ENCODE results near the gene LMO7.
"Not testable (repeated sequence)": the region's sequence is repeated elsewhere in the genome, so short reads cannot be mapped to it uniquely, and the experiment has no call there.

The LMO7 gene

DNA sequence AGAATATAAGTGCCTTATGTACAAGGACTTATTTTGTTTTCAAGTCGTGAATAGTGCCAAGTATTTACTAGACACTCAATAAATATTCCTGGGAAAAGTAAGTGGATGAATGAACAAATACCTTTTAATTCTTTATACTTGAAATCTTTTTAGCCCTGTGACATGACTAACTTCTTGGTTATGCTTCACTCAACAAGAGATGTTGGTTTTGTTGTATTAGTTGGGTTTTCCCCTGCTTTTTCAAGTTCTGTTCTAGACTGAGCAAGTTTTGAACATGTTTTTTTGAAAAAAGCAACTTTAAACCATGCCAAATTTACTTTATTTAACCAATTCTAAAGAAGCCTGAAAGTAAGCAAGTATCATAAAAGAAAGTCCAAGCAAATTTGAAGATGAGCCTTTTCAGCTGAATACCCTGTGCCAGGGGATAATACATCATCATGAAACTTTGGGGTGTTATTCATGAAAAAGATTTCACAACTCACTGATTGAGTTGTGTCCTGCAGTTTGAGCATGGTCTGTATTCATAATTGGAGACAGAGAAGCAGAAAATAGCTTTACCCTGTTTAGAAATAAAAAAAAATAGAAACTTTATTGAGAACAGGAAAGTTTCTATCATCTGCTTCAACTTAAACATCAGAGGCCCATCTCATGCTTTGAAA lies 11.1 kb downstream of the LMO7 start:
- ATAC-seq: no peak
- DNase-seq: no peak

DNA sequence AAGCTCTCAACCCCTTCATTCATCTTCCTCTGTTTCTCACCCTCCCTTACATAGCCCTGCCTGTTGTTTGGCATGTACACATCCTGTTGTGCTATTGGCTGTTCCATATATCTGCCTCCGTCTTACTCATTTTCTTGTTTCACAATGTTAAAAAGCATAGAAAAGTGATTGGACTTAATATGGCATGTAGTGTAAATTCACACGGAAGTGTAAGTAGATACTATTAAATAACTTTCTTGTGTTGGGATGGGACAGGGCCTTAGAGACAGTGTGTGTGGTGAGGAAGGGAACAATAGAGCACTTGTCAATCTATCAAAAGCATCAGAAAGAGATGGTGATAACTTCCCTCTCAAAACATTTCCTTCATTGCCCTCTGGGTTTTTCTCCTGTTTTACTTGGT lies 12.3 kb downstream of the LMO7 start:
- ATAC-seq (no peak), DNase-seq (no peak)

DNA sequence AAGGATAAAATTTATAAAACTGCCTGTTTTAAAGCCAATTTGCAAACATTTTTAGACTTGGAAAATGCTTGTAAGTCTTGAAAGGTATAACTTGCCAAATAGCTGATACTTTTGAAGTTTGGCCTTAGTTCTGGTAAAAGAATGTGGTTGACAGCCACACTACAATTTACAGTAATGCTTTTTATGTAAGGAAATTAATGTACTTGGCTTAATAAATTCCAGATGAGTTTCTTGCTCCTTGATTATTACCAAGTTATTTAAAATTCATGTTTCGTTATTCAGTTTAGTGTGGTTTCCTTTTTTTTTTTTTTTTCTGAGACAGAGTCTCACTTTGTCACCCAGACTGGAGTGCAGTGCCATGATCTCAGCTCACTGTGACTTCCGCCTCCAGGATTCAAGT lies 14.9 kb downstream of the LMO7 start:
- ATAC-seq (no peak), DNase-seq (no peak)

DNA sequence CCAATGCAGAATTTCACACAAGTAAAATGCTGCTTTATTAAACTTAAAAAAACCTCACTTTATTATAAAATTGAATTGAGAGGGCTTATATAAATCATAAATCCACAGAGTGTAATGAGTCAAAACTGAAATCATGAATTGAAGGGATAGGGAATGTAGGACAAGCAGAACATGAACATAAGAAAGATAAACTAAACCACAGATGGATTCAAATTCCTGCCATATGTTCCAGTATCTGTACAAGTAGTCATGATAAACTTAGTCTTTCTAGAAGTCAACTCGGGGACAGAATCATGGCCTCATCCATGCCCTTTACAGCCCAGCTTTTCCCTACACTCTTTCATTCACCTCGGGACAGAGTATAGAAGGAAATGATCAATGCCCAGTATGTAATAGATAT lies 16.6 kb downstream of the LMO7 start:
- ATAC-seq (no peak), DNase-seq (no peak)

DNA sequence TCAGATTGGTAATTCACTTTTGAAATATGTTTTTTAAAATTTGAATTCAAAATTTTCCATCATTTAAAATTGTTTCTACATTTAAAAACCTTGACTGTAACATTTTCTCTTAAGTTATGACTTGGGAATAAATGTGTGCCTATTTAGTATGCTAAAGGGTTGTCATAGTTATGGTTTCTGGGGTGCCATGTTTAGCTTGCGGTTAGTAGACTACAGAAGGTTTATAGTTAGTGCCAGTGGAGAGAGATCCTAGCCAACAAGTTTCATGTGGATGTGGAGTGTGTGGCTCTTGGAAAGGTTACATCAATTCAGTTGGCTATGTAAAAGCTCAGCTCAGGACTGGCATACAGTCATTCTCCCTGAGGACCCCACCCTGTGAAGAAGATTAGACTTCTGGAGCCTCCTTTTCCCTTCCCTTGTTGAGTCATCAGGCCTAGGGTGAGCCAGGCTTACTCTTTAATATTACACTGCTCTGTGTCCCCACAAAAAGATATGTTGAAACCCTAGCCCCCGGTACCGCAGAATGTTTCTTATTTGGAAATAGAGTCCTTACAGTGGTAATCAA lies 20.4 kb downstream of the LMO7 start:
- ATAC-seq (no peak), DNase-seq (no peak)

DNA sequence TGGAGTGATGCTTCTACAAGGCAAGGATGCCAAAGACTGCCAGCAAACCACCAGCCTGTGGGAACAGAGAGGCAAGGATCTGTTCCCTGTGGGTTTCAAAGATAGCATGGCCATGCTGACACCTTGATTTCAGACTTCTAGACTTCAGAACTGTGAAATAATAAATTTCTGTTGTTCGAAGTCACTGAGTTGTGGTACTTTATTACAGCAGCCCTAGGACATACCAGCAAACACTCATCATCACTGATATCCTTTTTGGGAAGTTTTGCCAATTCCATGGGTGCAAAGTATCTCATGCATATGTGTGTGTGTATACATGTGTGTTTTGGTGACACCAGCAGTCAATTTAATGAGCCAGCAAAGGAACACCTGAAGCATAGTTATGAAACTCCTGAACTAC lies 21.0 kb downstream of the LMO7 start:
- DNase-seq: no peak
- no peak for ATAC-seq

DNA sequence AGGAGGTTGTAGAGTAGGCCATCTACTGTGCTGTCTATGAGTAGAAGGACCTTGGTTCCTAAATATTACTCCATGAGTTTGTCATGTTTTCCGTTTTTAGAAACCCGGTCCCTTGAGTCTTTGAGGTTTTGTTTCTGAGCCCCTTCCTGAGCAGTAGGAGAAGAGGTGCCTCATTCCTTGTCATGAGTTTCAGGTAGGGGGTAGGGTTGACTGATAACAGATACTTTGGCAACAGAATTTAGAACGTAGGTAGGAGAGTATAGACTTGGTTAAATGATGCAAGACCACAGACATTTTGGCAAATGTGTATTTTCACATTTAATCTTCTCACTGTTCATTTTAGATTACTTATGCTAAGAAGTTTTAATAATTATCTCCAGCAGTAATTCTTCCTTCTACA lies 24.6 kb downstream of the LMO7 start:
- ATAC-seq (no peak), DNase-seq (no peak)

DNA sequence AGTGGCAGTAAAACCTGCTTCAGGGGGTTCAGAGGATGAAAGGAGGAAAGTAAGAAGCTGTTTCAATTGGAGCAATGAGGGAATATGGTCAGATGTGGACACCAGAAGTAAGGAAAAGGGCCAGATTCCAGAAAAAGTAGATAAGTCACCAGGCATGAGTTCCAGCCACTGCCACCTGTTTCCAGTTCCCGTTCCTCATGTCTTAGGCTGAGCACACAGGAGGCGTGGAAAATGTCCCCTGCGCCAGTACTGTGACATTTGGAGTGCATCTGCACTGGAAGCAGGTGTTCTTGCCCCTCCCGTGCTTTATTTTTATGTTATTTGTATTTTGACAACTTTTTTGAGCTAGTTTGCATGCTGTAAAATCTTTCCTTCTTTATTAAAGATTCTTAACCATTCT lies 25.3 kb downstream of the LMO7 start:
- ATAC-seq (no peak), DNase-seq (no peak)

DNA sequence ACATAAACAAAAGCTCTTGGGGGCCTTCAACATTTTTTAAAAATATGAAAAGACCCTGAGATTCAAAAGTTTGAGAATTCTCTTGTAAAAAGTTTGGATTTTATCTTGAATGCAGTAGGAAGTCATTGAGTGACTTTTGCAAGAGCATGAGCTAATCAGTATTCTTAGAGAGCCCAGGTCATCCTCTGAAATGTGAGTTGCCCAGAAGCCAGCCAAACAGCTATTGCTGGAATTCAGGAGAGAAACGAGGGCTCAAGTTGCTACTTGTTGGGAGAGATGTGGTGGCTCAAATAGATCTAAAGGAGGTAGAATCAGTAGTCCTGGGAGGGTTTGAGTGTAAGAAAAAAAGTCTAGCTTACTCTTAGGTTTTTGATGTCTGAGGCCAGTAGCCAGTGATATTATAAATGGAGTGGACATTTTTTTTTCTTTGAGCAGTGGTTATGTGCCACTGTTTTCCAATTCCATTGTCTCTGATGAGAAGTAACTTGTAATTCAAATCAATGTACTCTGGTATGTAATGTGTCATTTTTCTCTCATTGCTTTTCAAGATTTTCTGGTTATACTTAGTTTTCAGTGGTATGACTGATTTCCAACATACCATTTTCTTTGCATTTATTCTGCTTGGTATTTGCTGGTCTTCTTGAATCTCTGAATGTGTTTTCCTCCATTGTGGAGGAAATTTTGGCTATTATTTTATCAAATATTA lies 30.7 kb downstream of the LMO7 start:
- ATAC-seq: no peak
- DNase-seq: no peak

DNA sequence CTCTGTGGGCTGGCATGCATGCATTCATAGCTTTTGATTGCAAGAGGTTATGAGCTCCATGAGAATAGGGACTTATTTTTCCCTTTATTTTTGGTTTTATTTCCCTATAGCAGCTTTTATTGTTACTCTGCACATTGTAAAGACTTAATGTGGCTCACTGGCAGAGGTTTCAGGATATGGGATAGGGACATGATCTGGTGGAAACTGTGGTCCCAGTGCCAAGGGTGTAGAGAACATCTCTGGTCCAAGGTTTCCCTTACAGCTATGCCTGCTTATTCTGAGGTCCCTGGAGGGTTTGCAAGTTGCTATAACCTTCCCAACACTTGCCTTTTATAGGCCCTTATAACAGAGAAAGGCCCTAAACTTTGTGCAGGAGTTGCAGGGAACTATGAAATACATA lies 33.6 kb downstream of the LMO7 start:
- DNase-seq (no peak), ATAC-seq (no peak)

DNA sequence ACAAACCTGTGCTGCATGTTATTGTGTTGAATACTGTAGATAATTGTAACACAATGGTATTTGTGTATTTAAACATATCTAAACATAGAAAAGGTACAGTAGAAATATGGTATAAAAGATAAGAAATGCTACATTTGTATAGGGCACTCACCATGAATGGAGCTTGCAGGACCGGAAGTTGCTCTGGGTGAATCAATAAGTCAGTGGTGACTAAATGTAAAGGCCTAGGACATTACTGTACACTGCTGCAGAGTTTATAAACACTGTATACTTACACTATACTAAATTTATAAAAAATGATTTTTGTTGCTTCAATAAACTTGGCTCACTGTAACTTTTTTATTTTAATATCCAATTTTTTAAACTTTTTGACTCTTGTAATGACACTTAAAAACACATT lies 34.4 kb downstream of the LMO7 start:
- ATAC-seq: no peak

DNA sequence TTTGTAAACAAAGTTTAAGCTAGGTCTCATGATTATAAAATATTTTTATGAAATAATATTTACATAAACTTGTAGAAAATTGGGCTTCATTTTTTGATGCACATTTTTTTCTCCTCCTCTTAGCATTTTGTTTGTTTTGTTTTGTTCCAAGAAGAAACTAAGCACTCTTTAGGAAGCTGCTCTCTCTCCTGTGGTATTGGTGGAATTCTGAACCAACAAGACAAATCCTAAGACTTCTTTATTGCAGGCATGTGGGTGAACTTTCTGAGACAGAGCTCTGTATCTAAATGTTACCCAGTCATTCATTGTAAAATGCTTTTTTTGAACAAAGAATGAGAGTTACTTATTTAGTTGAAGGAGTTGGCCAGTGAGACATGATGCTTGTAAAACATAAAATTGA lies 39.3 kb downstream of the LMO7 start:
- ATAC-seq (no peak), DNase-seq (no peak)

More for the DNA sequence above, 34.4 kb downstream of the LMO7 start:
- DNase-seq: no peak

DNA sequence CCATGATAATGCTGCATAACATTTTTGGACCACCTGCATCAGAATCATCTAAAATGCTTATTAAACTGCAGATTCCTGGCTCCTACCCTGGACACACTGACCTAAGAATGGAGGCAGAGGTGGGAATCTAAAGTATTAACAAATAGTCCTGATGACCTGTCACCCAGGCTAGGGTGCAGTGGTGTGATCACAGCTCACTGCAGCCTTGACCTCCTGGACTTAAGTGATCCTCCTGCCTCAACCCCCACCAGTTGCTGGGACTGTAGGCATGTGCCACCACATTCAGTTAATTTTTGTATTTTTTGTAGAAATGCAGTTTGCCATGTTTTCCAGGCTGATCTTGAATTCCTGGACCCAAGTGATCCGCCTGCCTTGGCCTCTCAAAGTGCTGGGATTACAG lies 43.3 kb downstream of the LMO7 start:
- no peak for ATAC-seq
- DNase-seq: no peak

DNA sequence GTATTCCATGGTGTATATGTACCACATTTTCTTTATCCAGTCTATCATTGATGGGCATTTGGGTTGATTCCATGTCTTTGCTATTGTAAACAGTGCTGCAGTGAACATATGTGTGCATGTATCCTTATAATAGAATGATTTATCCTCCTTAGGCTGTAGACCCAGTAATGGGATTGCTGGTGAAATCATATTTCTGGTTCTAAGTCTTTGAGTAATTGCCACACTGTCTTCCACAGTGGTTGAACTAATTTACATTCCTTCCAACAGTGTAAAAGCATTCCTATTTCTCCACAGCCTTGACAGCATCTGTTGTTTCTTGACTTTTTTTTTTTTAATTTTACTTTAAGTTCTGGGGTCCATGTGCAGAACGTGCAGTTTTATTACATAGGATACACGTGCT lies 44.1 kb downstream of the LMO7 start:
- ATAC-seq, DNase-seq: not testable (repeated sequence)

DNA sequence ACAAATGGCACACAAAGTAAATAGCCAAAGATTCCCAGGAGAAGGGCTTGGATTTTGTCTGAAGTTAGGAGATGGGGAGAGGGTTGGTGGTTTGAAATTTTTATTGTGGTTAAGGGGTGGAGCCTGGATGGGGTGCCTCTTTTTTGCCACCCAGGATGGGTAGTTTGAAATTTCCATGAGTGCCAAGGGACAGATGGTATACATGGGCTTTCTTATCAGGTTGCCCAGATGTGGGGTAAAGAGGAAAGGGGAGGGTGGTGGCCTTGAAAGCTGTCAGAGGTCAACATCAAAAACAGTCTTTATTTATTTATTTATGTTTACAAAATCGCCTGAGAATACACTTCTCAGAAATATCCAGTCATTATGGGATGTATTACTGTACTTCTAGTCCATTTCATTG lies 46.2 kb downstream of the LMO7 start:
- ATAC-seq: no peak

DNA sequence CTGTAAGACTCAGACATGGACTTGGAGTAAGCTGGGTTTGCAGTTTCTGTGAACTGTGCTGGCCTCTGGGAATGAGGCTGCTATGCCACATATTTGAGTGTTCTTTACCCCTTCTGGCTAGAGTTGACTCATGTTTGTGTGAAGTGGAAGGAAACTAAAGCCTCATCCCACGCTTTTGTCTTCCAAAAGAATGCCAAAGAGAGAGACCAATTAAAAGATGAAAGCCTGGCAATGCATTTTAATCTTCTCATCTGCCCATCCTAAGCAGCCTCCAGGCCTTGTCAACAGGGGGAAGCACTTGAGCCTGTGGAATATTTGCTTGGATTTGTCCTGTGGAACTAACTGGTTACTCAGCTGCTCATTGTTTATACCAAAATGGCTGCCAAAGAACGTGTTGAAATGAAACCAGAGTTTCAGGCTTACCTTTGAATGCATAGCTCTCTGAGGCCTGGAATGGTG lies 49.1 kb downstream of the LMO7 start:
- ATAC-seq (peak; percentile 57), DNase-seq (no peak)

More for the DNA sequence above, 46.2 kb downstream of the LMO7 start:
- DNase-seq: no peak

DNA sequence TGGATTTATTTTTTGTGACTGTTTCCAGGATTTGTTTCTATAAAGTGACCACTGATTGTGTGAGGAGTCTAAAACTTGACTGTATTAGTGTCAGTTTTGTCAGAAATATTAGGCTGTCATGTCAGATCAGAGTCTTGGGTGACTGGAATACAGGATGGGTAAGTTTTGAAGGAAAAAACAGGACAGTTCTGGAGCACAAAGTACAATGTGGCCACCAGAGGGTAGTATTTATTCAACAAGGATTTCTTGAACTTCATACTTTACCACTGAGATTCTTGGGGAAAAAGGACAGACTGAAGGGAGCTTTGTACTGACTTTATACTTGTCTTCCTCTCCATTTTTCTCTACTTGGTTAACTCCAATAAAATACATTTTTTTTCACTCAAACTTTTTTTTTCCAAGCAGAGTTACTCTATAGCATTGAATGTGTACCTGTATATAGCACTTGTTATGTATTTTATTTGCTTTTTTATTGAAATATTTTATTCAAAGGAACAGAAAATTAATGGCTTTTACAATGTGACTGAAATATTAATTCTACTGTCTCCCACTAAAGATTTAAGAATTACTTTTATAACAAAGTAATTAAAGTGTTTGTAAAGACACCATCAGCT lies 51.1 kb downstream of the LMO7 start:
- no peak for DNase-seq

DNA sequence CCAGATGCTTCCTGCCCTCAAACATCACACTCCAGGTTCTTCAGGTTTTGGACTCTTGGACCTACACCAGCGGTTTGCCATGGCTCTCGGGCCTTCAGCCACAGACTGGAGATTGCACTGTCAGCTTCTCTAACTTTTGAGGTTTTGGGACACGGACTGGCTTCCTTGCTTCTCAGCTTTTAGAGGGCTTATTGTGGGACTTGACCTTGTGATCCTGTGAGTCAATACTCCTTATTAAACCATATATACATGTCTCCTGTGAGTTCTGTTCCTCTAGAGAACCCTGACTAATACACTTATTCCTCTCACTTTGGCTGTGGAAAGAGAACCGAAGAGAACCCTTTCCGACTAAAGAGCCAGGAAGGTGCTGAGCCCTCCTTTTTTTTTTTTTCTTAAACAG lies 53.6 kb downstream of the LMO7 start:
- ATAC-seq: no peak
- no peak for DNase-seq

More for the DNA sequence above, 51.1 kb downstream of the LMO7 start:
- no peak for ATAC-seq

DNA sequence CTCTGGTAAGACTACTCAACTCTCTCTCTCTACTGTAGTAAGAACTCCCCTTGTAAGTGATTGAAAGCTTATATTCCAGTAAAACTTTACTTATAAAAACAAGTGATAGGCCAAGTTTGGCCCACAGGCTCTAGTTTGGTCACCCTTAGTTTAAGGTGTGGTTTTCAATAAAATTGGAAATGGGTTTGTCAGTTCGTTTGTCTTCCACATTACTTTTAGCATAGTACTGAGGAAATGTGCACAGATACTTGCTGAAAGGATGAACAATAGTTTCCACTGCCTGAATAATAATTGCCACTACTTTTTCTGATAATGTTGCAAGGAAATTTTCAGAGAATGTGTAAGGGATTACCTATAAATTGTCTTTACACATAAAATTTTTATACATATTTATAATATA lies 54.5 kb downstream of the LMO7 start:
- DNase-seq (no peak), ATAC-seq (no peak)

DNA sequence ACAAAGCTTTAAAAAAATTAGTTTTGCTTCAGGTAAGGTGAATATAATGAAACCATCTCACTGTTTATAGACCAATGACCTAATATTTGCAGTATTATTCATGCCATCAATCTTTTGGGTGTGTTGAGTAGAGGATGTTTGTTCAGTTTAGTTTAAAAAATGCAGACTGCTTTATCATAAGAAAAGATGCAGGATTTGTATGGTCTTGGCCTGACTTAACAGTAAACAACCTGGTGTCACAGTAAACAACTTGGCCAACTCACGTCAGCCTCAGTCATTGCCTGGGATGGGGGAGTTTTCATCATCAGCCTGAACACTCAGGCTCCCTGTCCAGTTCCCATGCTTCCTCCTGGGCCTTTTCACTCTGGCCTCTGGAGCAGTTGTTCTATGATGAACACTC lies 55.1 kb downstream of the LMO7 start:
- DNase-seq (no peak), ATAC-seq (no peak)

DNA sequence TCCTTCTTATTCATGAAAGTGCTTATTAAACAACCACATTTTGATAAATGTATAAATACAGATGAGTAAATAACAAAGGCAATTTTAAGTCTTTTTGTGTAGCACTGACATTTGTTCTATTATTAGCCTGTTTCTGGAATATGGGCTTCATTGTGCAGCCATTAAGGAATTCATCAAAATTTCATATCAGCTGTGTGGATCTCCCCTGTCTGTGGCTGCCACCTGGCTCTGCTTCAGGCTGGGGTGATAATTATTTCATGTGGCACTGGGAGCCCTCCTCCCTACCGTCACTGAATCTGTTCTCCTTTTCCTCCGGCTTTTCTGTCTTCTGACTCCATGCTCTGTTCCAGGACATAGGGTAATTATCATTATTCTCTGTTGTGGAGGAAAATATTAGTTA lies 57.1 kb downstream of the LMO7 start:
- no peak for DNase-seq
- ATAC-seq: no peak

DNA sequence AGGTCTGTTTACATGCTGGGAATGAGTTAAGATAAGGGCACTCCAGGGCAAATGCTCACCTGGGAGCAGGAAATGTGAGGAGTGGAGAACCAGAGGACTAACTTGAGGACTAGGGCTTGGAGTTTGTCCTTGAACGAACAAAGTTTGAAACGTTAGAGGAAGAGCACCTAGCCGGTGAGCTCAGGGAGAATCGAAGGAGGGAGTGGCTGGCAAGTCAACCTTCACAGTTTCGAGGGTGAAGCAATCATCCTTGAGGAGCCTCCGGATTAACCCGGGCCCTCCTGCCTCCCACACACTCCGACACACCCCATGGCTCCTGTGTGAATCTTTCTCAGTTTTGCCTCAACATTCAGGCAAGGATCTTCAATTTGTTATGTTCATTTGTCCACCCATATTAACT lies 58.6 kb downstream of the LMO7 start:
- no peak for DNase-seq
- ATAC-seq: no peak

DNA sequence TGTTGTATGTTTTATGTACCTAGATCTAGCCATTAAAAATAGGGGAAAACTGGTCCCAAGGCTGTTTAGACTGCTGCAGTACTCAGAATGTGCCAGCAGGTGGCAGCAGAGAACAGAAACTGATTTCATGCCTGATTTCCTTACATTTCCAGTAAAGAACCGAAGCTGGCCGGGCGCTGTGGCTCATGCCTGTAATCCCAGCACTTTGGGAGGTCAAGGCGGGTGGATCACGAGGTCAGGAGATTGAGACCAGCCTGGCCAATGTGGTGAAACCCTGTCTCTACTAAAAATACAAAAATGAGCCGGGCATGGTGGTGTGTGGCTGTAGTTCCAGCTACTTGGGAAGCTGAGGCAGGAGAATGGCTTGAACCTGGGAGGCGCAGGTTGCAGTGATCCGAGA lies 59.8 kb downstream of the LMO7 start:
- DNase-seq (peak; percentile 78), ATAC-seq (peak; percentile 71)

Measured in stimulated activated naive CD8-positive, alpha-beta T cell treated with anti-CD3 and anti-CD28 coated beads, Interleukin-15, Interleukin-2, amounts not matched to agents 100 U/mL and 50 U/mL, for 24 hours (primary cell).